NB4 (cell line): ENCODE results near the gene ADM2.

Experiments used
- POLR2A ChIP-seq: IDR thresholded peaks from 2 replicates; pipeline ENCODE4 v1.6.1; 2011; ENCODE audit warnings: mild to moderate bottlenecking; ENCODE audit not compliant: insufficient read length; ENCODE audit errors: extremely low read depth
- TF ChIP-seq, protein P1 (sequence below): IDR thresholded peaks from one replicate; pipeline ENCODE4 v1.5.1; 2012; ENCODE audit warnings: low read depth, low read length
- TF ChIP-seq, protein P2 (sequence below): IDR thresholded peaks from 2 replicates; pipeline ENCODE4 v1.6.1; 2011; ENCODE audit warnings: low read depth, low read length

GRCh38 chr22:50465066-50465930 lies 16.0 kb upstream of the ADM2 start:
- TF ChIP-seq, protein P1, sequence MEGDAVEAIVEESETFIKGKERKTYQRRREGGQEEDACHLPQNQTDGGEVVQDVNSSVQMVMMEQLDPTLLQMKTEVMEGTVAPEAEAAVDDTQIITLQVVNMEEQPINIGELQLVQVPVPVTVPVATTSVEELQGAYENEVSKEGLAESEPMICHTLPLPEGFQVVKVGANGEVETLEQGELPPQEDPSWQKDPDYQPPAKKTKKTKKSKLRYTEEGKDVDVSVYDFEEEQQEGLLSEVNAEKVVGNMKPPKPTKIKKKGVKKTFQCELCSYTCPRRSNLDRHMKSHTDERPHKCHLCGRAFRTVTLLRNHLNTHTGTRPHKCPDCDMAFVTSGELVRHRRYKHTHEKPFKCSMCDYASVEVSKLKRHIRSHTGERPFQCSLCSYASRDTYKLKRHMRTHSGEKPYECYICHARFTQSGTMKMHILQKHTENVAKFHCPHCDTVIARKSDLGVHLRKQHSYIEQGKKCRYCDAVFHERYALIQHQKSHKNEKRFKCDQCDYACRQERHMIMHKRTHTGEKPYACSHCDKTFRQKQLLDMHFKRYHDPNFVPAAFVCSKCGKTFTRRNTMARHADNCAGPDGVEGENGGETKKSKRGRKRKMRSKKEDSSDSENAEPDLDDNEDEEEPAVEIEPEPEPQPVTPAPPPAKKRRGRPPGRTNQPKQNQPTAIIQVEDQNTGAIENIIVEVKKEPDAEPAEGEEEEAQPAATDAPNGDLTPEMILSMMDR: no peak
- no peak for TF ChIP-seq POLR2A
- TF ChIP-seq, protein P2, sequence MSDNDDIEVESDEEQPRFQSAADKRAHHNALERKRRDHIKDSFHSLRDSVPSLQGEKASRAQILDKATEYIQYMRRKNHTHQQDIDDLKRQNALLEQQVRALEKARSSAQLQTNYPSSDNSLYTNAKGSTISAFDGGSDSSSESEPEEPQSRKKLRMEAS: no peak
